HS-27A (cell line): ENCODE measurements around the gene FTL.
"Not testable (repeated sequence)": the region's sequence is repeated elsewhere in the genome, so short reads cannot be mapped to it uniquely, and the experiment has no call there.

Experiments
- DNase-seq: peaks from one replicate; pipeline ENCODE4 v3.0.0-alpha.2; 2012; ENCODE audit warnings: low read depth, missing footprints

The FTL gene

DNA sequence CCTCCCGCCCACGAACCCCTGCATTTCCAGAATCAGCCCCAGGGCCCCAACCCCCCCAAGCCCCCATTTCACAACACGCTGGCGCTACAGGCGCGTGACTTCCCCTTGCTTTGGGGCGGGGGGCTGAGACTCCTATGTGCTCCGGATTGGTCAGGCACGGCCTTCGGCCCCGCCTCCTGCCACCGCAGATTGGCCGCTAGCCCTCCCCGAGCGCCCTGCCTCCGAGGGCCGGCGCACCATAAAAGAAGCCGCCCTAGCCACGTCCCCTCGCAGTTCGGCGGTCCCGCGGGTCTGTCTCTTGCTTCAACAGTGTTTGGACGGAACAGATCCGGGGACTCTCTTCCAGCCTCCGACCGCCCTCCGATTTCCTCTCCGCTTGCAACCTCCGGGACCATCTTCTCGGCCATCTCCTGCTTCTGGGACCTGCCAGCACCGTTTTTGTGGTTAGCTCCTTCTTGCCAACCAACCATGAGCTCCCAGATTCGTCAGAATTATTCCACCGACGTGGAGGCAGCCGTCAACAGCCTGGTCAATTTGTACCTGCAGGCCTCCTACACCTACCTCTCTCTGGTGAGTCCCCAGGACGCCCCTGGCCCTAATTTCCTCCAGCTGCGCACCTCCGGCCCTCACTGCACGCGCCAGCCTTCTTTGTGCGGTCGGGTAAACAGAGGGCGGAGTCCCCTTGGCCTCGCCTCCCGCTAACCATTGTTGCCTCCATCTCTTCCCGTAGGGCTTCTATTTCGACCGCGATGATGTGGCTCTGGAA lies at the start of gene FTL:
TSS of gene FTL (plus strand) at position 270 of the 766 bp plus-strand sequence. CDS start at position 469, 199 bp downstream.
- peak; percentile 91 for DNase-seq

DNA sequence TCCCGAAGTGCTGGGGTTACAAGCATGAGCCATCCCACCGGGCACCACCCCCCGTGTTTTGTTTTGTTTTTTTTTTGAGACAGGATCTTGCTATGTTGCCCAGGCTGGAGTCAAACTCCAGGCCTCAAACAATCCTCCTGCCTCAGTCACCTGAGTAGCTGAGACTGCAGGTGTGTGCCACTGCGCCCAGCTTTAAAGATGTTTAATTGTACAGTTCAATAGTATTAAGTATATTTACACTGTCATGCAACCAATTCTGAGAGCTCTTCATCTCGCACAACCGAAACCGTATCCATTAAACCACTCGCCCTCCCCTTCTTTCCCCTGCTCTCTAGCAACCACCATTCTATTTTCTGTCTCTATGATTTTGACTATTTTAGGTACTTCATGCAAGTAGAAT lies 49.4 kb upstream of the FTL start:
- DNase-seq = no peak

DNA sequence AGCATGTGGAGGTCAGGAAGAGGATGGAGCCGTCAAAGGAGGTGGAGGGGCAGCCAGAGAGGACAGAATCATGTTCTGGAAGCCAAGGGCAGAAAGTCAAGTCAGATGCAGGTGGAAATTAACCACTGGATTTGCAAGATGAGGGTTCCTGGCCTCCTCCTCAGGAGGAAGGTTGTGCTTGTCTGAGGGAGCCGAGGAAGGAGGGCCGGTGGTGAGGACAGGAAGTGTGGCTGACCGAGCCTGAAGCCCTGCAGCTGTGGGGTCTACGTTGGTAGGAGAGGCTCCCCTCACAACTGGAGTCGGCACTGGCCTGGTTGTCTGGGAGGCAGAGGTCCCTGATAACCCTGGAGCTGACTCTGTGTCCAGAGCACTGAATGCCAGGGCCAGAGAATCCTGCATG lies 47.0 kb upstream of the FTL start:
- DNase-seq = no peak

DNA sequence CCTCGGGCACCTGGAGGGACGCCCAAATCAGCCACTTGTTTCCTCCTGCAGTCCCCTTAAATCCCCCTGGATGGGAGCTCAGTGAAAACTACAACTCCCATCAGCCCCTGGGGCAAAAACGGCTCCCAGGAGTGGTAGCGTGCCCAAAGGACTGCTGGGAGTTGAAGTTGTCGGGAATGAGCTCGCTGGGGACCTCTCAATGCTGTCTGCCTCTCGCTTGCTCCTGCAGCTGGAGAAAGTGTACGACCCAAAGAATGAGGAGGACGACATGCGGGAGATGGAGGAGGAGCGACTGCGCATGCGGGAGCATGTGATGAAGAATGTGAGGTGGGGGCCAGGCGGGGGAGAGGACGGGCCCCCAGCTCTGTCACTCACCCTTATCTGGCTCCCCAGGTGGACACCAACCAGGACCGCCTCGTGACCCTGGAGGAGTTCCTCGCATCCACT lies 46.3 kb upstream of the FTL start:
- no peak for DNase-seq

DNA sequence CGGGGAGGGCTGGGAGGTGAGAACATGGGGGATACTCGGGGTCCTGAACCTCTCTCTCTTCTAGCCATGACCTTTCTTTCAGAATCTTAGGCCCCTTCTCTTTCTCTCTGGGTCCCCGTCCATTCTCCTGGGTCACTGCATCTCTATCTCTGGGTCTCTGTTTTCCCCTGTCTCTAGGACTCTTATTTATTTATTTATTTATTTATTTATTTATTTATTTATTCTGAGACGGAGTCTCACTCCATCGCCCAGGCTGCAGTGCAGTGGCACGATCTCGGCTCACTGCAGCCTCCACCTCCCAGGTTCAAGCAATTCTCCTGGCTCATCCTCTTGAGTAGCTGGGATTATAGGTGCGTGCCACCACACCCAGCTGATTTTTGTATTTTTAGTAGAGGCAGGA lies 45.8 kb upstream of the FTL start:
- not testable (repeated sequence) for DNase-seq

DNA sequence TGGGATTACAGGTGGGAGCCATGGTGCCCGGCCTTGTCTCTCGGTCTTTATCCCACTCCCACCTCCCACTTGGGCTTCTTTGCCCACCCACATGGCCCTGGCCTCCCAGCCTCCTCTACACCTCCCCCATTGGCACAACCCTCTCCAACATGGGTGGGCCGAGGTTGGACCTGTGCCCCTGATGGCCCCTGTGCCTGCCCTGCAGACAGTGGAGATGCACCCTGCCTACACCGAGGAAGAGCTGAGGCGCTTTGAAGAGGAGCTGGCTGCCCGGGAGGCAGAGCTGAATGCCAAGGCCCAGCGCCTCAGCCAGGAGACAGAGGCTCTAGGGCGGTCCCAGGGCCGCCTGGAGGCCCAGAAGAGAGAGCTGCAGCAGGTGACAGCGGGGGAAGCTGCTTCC lies 44.2 kb upstream of the FTL start:
- DNase-seq = no peak

DNA sequence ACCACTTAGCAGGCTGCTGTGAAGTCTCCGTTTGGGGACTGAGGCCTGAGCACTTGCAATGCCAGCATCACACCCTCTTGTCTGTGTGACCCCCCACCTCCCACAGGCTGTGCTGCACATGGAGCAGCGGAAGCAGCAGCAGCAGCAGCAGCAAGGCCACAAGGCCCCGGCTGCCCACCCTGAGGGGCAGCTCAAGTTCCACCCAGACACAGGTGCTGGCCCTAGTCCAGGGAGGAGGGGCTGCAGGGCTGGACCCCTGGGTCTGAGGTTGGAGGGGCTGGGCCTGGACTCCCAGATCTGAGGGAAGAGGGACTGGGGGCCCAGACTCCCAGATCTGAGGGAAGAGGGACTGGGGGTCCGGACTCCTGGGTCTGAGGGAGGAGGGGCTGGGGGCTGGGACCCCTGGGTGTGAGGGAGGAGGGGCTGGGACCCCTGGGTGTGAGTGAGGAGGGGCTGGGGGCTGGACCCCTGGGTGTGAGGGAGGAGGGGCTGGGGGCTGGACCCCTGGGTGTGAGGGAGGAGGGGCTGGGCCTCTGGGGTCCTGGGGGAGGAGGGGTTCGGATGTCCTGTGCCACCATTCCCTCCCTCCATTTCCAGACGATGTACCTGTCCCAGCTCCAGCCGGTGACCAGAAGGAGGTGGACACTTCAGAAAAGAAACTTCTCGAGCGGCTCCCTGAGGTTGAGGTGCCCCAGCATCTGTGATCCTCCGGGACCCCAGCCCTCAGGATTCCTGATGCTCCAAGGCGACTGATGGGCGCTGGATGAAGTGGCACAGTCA lies 43.2 kb upstream of the FTL start:
- DNase-seq = no peak

DNA sequence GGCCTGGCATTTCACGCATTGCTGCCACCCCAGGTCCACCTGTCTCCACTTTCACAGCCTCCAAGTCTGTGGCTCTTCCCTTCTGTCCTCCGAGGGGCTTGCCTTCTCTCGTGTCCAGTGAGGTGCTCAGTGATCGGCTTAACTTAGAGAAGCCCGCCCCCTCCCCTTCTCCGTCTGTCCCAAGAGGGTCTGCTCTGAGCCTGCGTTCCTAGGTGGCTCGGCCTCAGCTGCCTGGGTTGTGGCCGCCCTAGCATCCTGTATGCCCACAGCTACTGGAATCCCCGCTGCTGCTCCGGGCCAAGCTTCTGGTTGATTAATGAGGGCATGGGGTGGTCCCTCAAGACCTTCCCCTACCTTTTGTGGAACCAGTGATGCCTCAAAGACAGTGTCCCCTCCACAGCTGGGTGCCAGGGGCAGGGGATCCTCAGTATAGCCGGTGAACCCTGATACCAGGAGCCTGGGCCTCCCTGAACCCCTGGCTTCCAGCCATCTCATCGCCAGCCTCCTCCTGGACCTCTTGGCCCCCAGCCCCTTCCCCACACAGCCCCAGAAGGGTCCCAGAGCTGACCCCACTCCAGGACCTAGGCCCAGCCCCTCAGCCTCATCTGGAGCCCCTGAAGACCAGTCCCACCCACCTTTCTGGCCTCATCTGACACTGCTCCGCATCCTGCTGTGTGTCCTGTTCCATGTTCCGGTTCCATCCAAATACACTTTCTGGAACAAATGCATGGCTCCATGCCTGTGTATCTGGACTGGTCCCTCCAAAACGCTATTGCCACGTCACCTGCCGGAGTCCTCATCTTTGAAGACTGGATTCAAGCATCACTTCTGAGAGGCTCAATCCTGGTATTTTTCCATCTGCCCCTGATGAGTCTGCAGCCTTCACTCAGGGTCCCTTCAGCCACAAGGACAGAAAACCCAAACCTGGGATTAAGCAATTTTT lies 42.3 kb upstream of the FTL start:
- DNase-seq = no peak

DNA sequence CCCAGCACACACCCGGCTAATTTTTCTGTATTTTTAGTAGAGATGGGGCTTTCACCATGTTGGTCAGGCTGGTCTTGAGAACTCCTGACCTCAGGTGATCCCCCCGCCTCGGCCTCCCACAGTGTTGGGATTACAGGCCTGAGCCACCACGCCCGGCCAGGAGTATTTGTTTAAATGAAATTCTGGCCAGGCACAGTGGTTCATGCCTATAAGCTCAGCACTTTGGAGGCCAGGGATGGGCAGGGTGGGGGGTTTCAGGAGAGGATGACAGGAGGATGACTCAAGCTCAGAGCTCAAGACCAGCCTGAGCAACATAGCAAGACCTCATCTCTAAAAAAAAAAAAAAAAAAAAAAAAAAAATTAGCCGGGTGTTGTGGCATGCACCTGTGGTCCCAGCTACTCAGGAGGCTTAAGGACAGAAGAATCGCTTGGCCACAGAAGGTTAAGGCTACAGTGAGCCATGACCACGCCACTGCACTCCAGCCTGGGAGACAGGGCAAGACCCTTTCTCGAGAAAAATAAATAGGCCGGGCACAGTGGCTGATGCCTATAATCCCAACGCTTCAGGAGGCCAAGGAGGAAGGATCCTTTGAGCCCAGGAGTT lies 39.8 kb upstream of the FTL start:
- peak; percentile 51 for DNase-seq

DNA sequence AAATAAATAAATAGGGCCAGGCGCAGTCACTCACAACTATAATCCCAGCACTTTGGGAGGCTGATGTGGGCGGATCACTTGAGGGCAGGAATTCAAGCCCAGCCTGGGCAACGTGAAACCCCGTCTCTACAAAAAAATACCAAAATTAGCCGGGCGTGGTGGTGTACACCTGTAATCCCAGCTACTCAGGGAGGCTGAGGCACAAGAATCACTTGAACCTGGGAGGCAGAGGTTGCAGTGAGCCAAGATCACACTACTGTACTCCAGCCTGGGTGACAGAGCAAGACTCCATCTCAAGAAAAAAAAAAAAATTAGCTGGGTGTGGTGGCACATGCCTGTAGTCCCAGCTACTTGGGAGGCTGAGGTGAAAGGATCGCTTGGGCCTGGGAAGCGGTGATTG lies 39.2 kb upstream of the FTL start:
- DNase-seq = not testable (repeated sequence)

DNA sequence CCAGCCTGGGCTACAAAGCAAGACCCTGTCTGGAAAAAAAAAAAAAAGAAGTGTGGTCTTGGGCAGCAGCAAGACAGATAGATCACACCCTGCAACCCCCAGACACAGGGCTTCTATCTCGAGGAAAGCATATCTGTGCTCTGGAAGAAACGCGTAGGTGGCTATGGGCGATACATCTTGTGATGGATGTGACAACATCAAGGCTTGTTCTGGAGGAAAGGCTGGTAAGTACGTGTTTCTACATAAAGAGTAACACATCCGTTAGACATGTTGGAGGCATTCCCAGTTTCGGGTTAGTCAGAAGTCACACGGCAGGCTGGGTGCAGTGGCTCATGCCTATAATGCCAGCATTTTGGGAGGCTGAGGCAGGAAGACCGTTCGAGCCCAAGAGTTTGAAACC lies 38.2 kb upstream of the FTL start:
- peak; percentile 66 for DNase-seq

DNA sequence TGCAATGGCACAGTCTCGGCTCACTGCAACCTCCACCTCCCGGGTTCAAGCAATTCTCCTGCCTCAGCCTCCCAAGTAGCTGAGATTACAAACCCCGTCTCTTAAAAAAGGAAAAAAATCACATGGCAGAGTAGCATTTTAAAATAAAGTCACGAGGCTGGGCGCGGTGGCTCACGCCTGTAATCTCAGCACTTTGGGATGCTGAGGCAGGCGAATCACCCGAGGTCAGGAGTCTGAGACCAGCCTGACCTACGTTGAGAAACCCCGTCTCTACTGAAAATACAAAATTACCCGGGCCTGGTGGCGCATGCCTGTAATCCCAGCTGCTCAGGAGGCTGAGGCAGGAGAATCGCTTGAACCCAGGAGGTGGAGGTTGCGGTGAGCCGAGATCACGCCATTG lies 37.4 kb upstream of the FTL start:
- DNase-seq = not testable (repeated sequence)

DNA sequence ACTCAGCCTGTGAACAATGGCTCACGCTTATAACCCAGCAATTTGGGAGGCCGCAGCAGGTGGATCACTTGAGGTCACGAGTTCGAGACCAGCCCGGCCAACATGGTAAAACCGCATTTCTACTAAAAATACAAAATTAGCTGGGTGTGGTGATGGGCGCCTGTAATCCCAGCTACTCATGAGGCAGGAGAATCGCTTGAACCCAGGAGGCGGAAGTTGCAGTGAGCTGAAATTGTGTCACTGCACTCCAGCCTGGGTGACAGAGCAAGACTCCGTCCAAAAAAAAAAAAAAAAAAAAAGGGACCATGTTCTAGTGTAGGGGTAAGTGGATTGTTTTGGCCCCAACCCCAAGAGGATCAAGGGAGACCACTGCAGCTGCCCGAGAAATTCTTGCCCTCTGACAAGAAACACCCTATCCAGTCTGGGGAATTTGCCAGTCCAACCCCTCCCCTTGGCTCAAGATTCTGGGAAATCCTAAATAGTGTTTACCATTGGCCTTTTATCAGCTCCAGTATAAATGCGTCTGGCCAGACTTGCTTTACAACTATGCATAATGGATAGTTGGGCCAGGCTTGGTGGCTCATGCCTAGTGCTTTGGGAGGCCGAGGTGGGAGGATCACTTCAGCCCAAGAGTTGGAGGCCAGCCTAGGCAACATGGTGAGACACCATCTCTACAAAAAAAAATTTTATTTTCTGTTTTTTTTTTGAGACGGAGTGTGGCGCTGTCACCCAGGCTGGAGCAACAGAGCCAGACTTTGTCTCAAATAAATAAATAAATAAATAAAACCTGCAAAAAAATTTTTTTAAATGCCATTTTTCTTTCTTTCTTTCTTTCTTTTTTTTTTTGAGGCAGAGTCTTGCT lies 36.7 kb upstream of the FTL start:
- no peak for DNase-seq

DNA sequence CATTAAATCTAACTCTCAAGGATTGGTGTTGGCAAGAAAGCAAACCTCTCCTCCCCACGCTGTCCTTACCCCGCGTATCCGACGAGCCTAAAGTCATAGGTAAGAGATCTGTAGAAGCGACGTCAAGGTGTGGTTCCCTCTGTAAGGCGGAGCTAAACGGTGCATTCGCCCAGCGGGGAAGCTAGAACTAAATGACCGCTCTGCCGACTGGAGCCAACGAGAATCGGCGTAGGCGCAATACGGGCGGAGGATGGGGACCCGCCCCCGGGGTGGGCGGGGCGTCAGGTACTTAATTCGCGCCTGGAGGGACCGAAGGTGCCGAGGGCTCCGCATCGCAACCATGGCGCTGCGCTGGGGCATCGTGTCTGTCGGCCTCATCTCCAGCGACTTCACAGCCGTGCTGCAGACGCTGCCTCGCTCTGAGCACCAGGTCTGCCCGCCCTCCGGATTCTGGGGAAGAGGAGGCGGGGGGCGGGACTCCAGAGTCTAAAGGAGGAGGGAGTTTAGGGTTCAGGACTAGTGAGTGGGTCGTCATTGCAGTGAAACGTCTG lies 31.7 kb upstream of the FTL start, which contains the start of gene DHDH:
TSS of gene DHDH (plus strand) at position 318 of the 551 bp plus-strand sequence. CDS start at position 341, 23 bp downstream.
- DNase-seq = no peak

DNA sequence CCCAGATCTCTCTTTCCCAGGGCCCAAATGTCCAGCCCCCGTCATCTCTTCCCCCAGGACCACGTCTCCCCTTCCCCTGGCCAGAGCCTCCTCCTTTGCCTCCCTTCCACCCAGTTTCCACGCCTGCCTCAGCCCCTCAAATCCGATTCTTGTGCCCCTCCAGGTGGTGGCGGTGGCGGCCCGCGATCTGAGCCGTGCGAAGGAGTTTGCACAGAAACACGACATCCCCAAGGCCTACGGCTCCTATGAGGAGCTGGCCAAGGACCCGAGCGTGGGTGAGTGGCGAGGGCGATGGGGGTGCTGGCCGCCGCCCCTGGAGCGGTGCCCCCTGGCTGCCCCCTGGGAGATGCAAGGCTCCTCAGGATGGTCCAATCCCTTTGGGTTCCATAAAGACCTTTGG lies 30.3 kb upstream of the FTL start:
- no peak for DNase-seq

DNA sequence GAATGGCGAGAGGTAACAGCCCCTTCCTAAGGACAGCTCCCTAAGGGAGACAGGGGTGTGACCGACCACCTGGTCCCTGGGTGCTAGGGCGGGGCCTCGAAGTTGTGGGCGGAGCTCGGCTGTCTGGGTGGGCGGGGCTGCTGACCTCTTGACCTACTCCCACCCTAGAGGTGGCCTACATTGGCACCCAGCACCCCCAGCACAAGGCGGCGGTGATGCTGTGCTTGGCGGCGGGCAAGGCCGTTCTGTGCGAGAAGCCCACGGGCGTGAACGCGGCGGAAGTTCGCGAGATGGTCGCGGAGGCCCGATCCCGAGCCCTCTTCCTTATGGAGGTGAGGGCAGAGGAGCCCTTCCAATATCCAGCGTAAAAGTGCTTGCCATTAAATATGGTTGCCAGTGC lies 29.2 kb upstream of the FTL start:
- no peak for DNase-seq

DNA sequence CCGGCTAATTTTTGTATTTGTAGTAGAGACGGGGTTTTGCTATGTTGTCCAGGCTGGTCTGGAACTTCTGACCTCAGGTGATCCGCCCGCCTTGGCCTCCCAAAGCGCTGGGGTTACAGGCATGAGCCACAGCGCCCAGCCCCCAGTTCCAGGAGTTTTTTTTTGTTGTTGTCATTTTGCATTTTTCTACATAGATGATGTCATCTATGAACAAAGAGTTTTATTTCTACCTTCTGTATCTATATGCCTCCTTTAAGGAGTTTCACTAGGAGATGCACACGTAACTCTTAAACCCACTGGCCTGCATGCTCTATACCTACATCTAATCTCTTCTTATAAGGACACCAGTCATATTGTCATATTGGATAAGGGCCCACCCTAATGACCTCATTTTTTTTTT lies 26.9 kb upstream of the FTL start:
- DNase-seq = no peak

DNA sequence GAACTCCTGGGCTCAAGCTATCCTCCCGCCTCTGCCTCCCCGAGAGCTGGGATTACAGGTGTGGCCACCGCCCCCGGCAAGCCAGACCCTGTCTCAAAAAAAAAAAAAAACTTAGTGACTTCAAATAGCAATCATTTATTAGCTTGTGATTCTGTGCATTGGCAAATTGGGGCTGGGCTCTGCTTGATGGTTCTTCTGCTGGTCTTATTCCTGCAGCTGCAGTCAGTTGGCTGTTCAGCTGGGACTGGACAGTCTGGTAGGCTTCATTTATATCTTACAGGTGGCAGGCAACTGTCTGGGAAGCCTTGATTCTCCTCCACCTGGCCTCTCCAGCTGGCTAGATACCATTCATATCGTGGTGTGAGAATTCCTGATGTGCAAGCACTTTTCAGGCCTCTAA lies 24.2 kb upstream of the FTL start:
- DNase-seq = no peak

DNA sequence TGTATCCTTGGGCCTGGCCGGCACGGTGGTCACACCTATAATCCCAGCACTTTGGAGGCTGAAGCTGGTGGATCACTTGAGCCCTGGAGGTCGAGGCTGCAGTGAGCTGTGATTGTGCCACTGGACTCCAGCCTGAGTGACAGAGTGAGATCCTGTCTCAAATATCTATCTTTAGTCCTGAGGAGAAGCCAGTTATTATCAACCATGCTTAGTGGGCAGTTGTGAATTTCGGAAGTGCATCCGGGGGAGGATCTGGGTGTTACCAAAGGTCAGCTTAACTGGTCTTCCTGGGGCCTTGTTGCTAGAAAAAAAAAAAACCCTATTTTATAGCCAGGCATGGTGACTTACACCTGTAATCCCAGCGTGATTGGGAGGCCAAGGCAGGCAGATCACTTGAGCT lies 22.0 kb upstream of the FTL start:
- DNase-seq = no peak

DNA sequence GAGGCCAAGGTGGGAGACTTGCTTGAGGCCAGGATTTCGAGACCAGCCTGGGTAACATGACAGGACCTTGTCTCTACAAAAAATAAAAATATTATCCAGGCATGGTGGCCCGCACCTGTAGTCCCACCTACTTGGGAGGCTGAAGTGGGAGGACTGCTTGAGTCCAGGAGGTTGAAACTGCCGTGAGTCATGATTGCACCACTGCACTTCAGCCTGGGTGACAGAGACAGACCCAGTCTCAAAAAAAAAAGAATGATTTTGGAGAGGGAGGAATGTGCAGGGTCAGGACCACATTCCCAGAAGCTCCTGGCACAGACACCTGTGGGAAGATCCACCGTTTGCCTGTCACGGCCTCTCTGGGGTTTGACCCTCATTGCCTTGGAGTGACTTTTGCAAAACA lies 19.7 kb upstream of the FTL start:
- DNase-seq = no peak

DNA sequence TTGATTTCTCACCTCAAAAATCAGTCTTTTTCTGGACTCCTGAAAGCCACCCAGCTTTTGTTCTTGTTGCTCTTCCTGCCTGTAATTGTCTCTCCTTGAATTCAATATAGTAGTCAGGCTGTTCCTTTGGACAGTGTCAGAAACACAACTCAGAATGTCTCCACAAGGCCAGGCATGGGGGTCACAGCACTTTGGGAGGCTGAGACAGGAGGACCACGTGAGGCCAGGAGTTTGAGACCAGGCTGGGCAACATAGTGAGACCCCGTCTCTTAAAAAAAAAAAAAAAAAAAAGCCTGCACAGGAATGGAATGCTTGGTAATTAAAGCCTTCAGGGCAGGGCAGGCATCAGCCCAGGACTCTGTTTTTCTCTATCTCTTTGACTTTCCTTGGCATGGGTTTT lies 19.3 kb upstream of the FTL start:
- no peak for DNase-seq
